Measurements from ENCODE around the gene SLC6A13. TPM values are rescaled to one million over a fixed set of nuclear protein-coding genes. Genes with fewer than 3 reads are reported as not detected.

SLC6A13 gene
- total and polyA plus RNA-seq, 2 of the 8 experiments (the other 6 are each of a cell fraction or from before 2014, with no cell fraction given), result 0.03 TPM; not detected in 1

- ChIA-PET CTCF (ENCODE audit: partially characterized antibody) (interaction anchor here (1.0 to 8.6 kb wide), 3 partner anchors 15 to 46 kb away, joined by 3 to 101 read pairs (median 5); no protein-coding TSS in a partner anchor), POLR2A (ENCODE audit: partially characterized antibody) (no interaction called here)
- Histone ChIP-seq H3K79me1 (ENCODE audit: low read depth, low read length) (no peaks in the 10 kb centered on the region), H3K27me3 (replicated peaks in 1 of 4; ENCODE audit: control insufficient read depth in 3 of 4, extremely low read depth in 1 of 4, insufficient read depth in 3 of 4, low read length in 3 of 4) (no peaks in the 10 kb centered on the region; a peak in 1 of 7 replicates), H3K27ac (ENCODE audit: low read depth, low read length) (no peak overlapping the region), H2BK20ac (ENCODE audit: low read length) (no peak overlapping the region), H3K14ac (ENCODE audit: insufficient read length) (no peak overlapping the region), H4K20me1 (replicated peaks in 1 of 2; ENCODE audit: control insufficient read depth in 1 of 2, insufficient read depth in 2 of 2, low read length in 2 of 2) (no peaks in the 10 kb centered on the region), H2AK5ac (ENCODE audit: low read depth, low read length) (no peak overlapping the region), H2BK120ac (replicated peaks; ENCODE audit: low read depth, low read length) (no peak overlapping the region), H2AFZ (ENCODE audit: low read length) (no peak overlapping the region), H3K4me1 (replicated peaks in 1 of 4; ENCODE audit: control insufficient read depth in 3 of 4, insufficient read depth in 4 of 4, low read length in 3 of 4) (peaks cover 0 to 11% (median 4%) of the 10 kb centered on the region in 4 experiments; a peak in 5 of 7 replicates), H3K79me2 (ENCODE audit: control insufficient read depth in 1 of 2, insufficient read depth in 2 of 2, low read length in 2 of 2) (no peaks in the 10 kb centered on the region), H2BK15ac (ENCODE audit: low read length) (no peak overlapping the region), H3K9ac (replicated peaks in 1 of 4; ENCODE audit: extremely low read depth in 1 of 4, low read depth in 3 of 4, low read length in 3 of 4) (no peak overlapping the region), H3K18ac (ENCODE audit: extremely low read depth, low read length) (no peak overlapping the region), H3K23ac (ENCODE audit: insufficient read length) (no peak overlapping the region), H3K4me2 (ENCODE audit: insufficient read depth in 1 of 2, low read depth in 2 of 2, low read length in 2 of 2) (no peak overlapping the region), H2BK5ac (ENCODE audit: low read depth, low read length) (no peak overlapping the region), H4K5ac (ENCODE audit: insufficient read length, low read depth, low read length) (no peak overlapping the region), H3K4me3 (ENCODE audit: extremely low read depth in 1 of 4, insufficient read depth in 2 of 4, low read depth in 3 of 4, low read length in 4 of 4) (no peak overlapping the region), H2BK12ac (ENCODE audit: low read depth, low read length) (no peak overlapping the region), H3K36me3 (ENCODE audit: control insufficient read depth in 2 of 4, insufficient read depth in 4 of 4, low read length in 3 of 4) (no peaks in the 10 kb centered on the region), H4K91ac (replicated peaks; ENCODE audit: insufficient read length, low read length) (no peak overlapping the region), H4K8ac (ENCODE audit: extremely low read depth, insufficient read depth, low read length) (no peak overlapping the region), H3K56ac (replicated peaks; ENCODE audit: insufficient read length, low read depth, low read length) (no peak overlapping the region), H3K4ac (replicated peaks; ENCODE audit: insufficient read length, low read depth, low read length) (no peak overlapping the region), H3K23me2 (ENCODE audit: low read depth, low read length) (no peaks in the 10 kb centered on the region), H3K9me3 (ENCODE audit: insufficient read depth in 2 of 2, low read depth in 1 of 2, low read length in 1 of 2) (peaks cover 8 to 13% of the 10 kb centered on the region in 2 experiments)
- 89% methylated on average over 8 of the region's 10 CpGs; no CpG with 5 or more reads in 1 of the 2 experiments for WGBS, 2 experiments (ENCODE audit: extremely low coverage in 1 of 2, insufficient coverage in 1 of 2, insufficient read length in 1 of 2, insufficient replicate concordance in 2 of 2, low coverage in 1 of 2, low lambda C conversion rate in 2 of 2, missing lambda C conversion rate in 1 of 2)
- FAIRE-seq (no peak), DNase-seq (ENCODE audit: low read depth in 1 of 2, low spot score in 2 of 2) (no peak)
- TF ChIP-seq EP300 (IDR thresholded peaks at IDR 0.05; ENCODE audit: borderline replicate concordance in 1 of 2, low read depth in 2 of 2, low read length in 2 of 2), result no peak
- no peak for TF ChIP-seq CHD2 (IDR thresholded peaks at IDR 0.05; ENCODE audit: low read length)
- no peak for TF ChIP-seq GTF2F1 (IDR thresholded peaks at IDR 0.05; ENCODE audit: borderline replicate concordance, low read depth, low read length)
- TF ChIP-seq RBBP5 (IDR thresholded peaks at IDR 0.05; ENCODE audit: borderline replicate concordance, low read depth, low read length), result no peak
- no peak for TF ChIP-seq CREB1 (IDR thresholded peaks at IDR 0.05)
- TF ChIP-seq SP2 (IDR thresholded peaks at IDR 0.05; ENCODE audit: low read length), result no peak
- TF ChIP-seq NANOG (IDR thresholded peaks at IDR 0.05; ENCODE audit: insufficient read depth, low read depth, low read length, poor library complexity, severe bottlenecking), result no peak
- no peak for TF ChIP-seq USF2 (IDR thresholded peaks at IDR 0.05; ENCODE audit: low read length)
- TF ChIP-seq PHF8 (conservative IDR thresholded peaks at IDR 0.05; ENCODE audit: low read depth, low read length), result no peak
Observed at GRCh38 chr12:234891-235415, 27.7 kb downstream of the SLC6A13 start.
